ENCODE results near the gene PCDHGB4.
"Not testable (repeated sequence)": the region's sequence is repeated elsewhere in the genome, so short reads cannot be mapped to it uniquely, and the experiment has no call there.

PCDHGB4 gene

DNA sequence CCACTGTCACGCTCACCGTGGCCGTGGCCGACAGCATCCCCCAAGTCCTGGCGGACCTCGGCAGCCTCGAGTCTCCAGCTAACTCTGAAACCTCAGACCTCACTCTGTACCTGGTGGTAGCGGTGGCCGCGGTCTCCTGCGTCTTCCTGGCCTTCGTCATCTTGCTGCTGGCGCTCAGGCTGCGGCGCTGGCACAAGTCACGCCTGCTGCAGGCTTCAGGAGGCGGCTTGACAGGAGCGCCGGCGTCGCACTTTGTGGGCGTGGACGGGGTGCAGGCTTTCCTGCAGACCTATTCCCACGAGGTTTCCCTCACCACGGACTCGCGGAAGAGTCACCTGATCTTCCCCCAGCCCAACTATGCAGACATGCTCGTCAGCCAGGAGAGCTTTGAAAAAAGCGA, 45.2 kb downstream of the PCDHGB4 start:
- not testable (repeated sequence) for DNase-seq

- no peak for DNase-seq
These were observed 46.5 kb downstream of the PCDHGB4 start for GRCh38 chr5:141434006-141434405.

DNA sequence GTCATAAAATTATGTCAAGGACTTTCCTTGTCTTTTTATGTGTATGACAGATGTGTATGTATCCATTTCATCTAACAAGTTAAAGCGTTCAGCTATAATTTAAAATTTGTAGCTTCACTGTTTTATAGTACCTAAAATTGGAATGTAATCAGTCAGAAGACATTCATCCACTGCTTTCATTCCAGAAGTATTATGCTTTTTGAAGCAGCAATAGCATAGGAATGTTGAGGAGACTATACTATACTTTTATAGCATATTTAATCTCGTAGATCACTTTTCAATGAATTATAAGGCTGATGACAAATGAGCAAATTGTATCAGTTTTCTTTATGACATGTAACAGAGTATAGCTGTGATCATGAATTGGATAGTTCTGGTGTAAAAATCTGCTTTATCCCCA, 49.7 kb downstream of the PCDHGB4 start:
- DNase-seq = no peak

GRCh38 chr5:141439411-141440141, 52.1 kb downstream of the PCDHGB4 start:
- no peak for DNase-seq

All from COR-L47 (cell line).